GM23338 (cell line): ENCODE data around the gene TMEM9.

ENCODE experiments used
- CREB1 ChIP-seq: fragments of 250-450 bp; sonication (Bioruptor Pico); IDR thresholded peaks from 2 replicates; pipeline ENCODE4 v1.5.0; 2020; ENCODE audit warnings: low read depth, mild to moderate bottlenecking, moderate library complexity
- EZH2 ChIP-seq: fragments of 200-600 bp; sonication (generic); IDR thresholded peaks from one replicate; pipeline ENCODE4 v1.8.0; 2017; ENCODE audit warnings: antibody characterized with exemption, mild to moderate bottlenecking, low read depth; ENCODE audit not compliant: unreplicated experiment
- EZH2phosphoT487 ChIP-seq: fragments of 200-600 bp; sonication (generic); IDR thresholded peaks from one replicate; pipeline ENCODE4 v1.8.1; 2018; ENCODE audit warnings: antibody characterized with exemption; ENCODE audit not compliant: unreplicated experiment
- JUNB ChIP-seq: IDR thresholded peaks from one replicate; pipeline ENCODE4 v1.6.1; 2016; ENCODE audit warnings: antibody characterized with exemption; ENCODE audit not compliant: unreplicated experiment
- NANOG ChIP-seq: IDR thresholded peaks from 2 replicates; pipeline ENCODE4 v1.6.1; 2016; ENCODE audit warnings: antibody characterized with exemption, borderline replicate concordance
- POLR2AphosphoS5 ChIP-seq: IDR thresholded peaks from 2 replicates; pipeline ENCODE4 v1.6.1; 2016; ENCODE audit warnings: antibody characterized with exemption, low read depth
- STAT1 ChIP-seq: IDR thresholded peaks from one replicate; pipeline ENCODE4 v1.6.1; 2016; ENCODE audit warnings: antibody characterized with exemption; ENCODE audit not compliant: unreplicated experiment
- ZNF114 ChIP-seq: fragments of 250-450 bp; sonication (Bioruptor Pico); IDR thresholded peaks from 2 replicates; pipeline ENCODE4 v1.5.0; 2020; ENCODE audit warnings: mild to moderate bottlenecking, moderate library complexity
- ZNF331 ChIP-seq: fragments of 250-450 bp; sonication (Bioruptor Pico); IDR thresholded peaks from 2 replicates; pipeline ENCODE4 v1.5.0; 2020; ENCODE audit warnings: low read depth, mild to moderate bottlenecking, moderate library complexity
- TF ChIP-seq, protein P1 (sequence below), 2 experiments: fragments of 200-600 bp in 1 of 2; sonication (generic) in 1 of 2; conservative IDR thresholded peaks; 2 replicates each; pipeline versions ENCODE4 v1.5.1 to v1.6.1; 2016 to 2017; ENCODE audit warnings: antibody characterized with exemption in 2 of 2, low read depth in 2 of 2, mild to moderate bottlenecking in 2 of 2, moderate library complexity in 1 of 2
- TF ChIP-seq, protein P2 (sequence below): IDR thresholded peaks from one replicate; pipeline ENCODE4 v1.6.1; 2018; ENCODE audit warnings: antibody characterized with exemption; ENCODE audit not compliant: unreplicated experiment
- TF ChIP-seq, protein P3 (sequence below): IDR thresholded peaks from 2 replicates; pipeline ENCODE4 v1.6.1; 2016; ENCODE audit warnings: antibody characterized with exemption

DNA sequence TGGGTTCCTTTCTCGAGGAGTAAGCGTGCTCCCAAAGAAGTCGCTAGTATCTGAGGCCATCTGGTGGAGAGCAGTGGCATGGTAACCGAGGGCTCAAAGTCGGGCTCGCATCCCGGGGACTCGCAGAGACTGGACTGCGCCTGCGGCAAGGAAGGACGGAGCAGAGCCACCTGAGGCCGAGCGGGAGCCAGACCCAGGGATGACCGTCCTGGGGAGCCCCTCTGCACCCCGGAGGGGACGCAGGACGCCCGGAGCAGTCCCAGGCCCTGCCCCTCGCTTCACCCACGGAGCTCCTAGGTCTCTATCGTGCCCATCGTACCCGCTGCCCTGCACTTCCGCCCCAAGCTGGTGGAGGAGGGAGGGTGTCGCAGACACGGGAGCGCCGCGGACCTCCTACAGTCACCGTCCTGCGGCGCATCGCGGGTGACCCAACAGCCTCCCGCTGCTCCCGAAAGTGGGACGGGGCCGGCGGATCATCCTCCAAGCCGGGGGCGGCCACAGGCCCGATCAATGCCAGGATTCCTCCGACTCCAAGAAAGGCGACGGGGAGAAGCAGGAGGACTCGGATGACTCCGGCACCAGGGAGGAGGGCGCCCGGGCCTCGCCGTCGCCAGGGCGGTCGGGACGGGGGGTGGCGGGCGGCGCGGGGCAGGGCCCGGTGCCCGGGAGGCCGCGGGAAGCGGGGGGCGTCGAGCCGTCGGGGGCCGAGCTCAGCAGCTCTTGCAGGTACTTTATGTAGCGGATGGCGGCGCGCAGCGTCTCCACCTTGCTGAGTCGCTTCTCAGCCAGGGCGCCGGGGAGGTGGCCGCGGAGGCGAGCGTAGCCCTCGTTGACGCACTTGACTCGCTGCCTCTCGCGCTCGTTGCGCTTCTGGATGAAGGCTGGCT lies 39.8 kb downstream of the TMEM9 start:
- TF ChIP-seq, protein P1, sequence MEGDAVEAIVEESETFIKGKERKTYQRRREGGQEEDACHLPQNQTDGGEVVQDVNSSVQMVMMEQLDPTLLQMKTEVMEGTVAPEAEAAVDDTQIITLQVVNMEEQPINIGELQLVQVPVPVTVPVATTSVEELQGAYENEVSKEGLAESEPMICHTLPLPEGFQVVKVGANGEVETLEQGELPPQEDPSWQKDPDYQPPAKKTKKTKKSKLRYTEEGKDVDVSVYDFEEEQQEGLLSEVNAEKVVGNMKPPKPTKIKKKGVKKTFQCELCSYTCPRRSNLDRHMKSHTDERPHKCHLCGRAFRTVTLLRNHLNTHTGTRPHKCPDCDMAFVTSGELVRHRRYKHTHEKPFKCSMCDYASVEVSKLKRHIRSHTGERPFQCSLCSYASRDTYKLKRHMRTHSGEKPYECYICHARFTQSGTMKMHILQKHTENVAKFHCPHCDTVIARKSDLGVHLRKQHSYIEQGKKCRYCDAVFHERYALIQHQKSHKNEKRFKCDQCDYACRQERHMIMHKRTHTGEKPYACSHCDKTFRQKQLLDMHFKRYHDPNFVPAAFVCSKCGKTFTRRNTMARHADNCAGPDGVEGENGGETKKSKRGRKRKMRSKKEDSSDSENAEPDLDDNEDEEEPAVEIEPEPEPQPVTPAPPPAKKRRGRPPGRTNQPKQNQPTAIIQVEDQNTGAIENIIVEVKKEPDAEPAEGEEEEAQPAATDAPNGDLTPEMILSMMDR (conservative IDR thresholded peaks at IDR 0.05; ENCODE audit: low read depth in 2 of 2) = peak; percentile 74 to 98
- TF ChIP-seq EZH2 = peak; percentile 65
- TF ChIP-seq, protein P2, sequence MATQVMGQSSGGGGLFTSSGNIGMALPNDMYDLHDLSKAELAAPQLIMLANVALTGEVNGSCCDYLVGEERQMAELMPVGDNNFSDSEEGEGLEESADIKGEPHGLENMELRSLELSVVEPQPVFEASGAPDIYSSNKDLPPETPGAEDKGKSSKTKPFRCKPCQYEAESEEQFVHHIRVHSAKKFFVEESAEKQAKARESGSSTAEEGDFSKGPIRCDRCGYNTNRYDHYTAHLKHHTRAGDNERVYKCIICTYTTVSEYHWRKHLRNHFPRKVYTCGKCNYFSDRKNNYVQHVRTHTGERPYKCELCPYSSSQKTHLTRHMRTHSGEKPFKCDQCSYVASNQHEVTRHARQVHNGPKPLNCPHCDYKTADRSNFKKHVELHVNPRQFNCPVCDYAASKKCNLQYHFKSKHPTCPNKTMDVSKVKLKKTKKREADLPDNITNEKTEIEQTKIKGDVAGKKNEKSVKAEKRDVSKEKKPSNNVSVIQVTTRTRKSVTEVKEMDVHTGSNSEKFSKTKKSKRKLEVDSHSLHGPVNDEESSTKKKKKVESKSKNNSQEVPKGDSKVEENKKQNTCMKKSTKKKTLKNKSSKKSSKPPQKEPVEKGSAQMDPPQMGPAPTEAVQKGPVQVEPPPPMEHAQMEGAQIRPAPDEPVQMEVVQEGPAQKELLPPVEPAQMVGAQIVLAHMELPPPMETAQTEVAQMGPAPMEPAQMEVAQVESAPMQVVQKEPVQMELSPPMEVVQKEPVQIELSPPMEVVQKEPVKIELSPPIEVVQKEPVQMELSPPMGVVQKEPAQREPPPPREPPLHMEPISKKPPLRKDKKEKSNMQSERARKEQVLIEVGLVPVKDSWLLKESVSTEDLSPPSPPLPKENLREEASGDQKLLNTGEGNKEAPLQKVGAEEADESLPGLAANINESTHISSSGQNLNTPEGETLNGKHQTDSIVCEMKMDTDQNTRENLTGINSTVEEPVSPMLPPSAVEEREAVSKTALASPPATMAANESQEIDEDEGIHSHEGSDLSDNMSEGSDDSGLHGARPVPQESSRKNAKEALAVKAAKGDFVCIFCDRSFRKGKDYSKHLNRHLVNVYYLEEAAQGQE = no peak
- TF ChIP-seq ZNF114 (CRISPR knock-in tag) = no peak
- TF ChIP-seq, protein P3, sequence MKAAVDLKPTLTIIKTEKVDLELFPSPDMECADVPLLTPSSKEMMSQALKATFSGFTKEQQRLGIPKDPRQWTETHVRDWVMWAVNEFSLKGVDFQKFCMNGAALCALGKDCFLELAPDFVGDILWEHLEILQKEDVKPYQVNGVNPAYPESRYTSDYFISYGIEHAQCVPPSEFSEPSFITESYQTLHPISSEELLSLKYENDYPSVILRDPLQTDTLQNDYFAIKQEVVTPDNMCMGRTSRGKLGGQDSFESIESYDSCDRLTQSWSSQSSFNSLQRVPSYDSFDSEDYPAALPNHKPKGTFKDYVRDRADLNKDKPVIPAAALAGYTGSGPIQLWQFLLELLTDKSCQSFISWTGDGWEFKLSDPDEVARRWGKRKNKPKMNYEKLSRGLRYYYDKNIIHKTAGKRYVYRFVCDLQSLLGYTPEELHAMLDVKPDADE = no peak
- no peak for TF ChIP-seq EZH2phosphoT487
- peak; percentile 56 for TF ChIP-seq POLR2AphosphoS5
- TF ChIP-seq CREB1 (CRISPR knock-in tag) = no peak
- TF ChIP-seq ZNF331 (CRISPR knock-in tag) = no peak
- no peak for TF ChIP-seq JUNB
- no peak for TF ChIP-seq STAT1
- no peak for TF ChIP-seq NANOG
